Prostate gland (tissue), 2 donors: ENCODE measurements around the gene HARS1. TPM values are rescaled to one million over a fixed set of nuclear protein-coding genes. Genes with fewer than 3 reads are reported as not detected.
A peak's percentile ranks its signal among the peaks of the same experiment; 100 is the strongest.

ENCODE experiments used
- DNase-seq: peaks from one replicate; pipeline ENCODE4 v3.0.0-alpha.2; 2019; ENCODE audit warnings: low spot score
- H3K27ac ChIP-seq, 2 donors: fragments of 200-600 bp; sonication (generic); 2 replicates each; pipeline ENCODE4 v1.5.1; 2017 to 2019
- H3K27me3 ChIP-seq: fragments of 200-600 bp; sonication (generic); replicated peaks from 2 replicates; pipeline ENCODE4 v1.5.1; 2019; ENCODE audit not compliant: insufficient read depth
- H3K36me3 ChIP-seq, 2 donors: fragments of 200-600 bp; sonication (generic); 1 replicate in 1 of 2; 2 replicates in 1 of 2; pipeline versions ENCODE4 v1.5.1 to v1.8.1; 2017 to 2019
- H3K4me1 ChIP-seq: fragments of 200-600 bp; sonication (generic); replicated peaks from 2 replicates; pipeline ENCODE4 v1.5.1; 2019
- H3K4me3 ChIP-seq, 2 donors: fragments of 200-600 bp; sonication (generic); 2 replicates each; pipeline ENCODE4 v1.5.1; 2017 to 2019
- H3K9me3 ChIP-seq: fragments of 200-600 bp; sonication (generic); 2 replicates; pipeline ENCODE4 v1.5.1; 2017
- CTCF ChIP-seq, 4 experiments: fragments of 200-600 bp in 2 of 4; fragments of 450-650 bp in 2 of 4; sonication (generic) in 2 of 4; IDR thresholded peaks; 1 replicate in 3 of 4; 2 replicates in 1 of 4; pipeline ENCODE4 v1.5.1; 2016 to 2019; ENCODE audit warnings: antibody characterized with exemption in 4 of 4, mild to moderate bottlenecking in 2 of 4, moderate library complexity in 2 of 4
- POLR2A ChIP-seq: fragments of 450-650 bp; IDR thresholded peaks from one replicate; pipeline ENCODE4 v1.6.1; 2016; ENCODE audit warnings: antibody characterized with exemption, mild to moderate bottlenecking
- POLR2AphosphoS5 ChIP-seq: sonication (generic); formaldehyde crosslinking; IDR thresholded peaks from one replicate; pipeline ENCODE4 v1.6.1; 2017; ENCODE audit warnings: antibody characterized with exemption
- WGBS: methylation state at CpG from one replicate; pipeline ENCODE4 v1.1.5; 2018; 5-methylcytosine and 5-hydroxymethylcytosine counted together
- intact Hi-C: fragments of 100-400 bp; cut with DNase I; formaldehyde crosslinking; loops from one replicate; pipeline ENCODE4 v1.14.2; 2022
- total RNA-seq, 2 donors: library from RNA; depleted of rRNA; stranded (reverse); fragments of >200 nt; gene quantifications; one replicate each; pipeline ENCODE4 v1.1.0, GENCODE V29; 2016

HARS1 gene
- total RNA-seq, 2 donors from 2014 or later = 37.3 to 54.3 TPM

- Histone ChIP-seq H3K9me3 (no peaks in the 10 kb centered on the region), H3K27ac (no peak overlapping the region), H3K4me3 (no peak overlapping the region), H3K36me3 (peaks cover 14 to 30% of the 10 kb centered on the region in 2 donors), H3K4me1 (peaks cover 6% of the 10 kb centered on the region), H3K27me3 (no peaks in the 10 kb centered on the region)
- intact Hi-C loops = no loop called here
- TF ChIP-seq POLR2AphosphoS5 (no peak), POLR2A (no peak)
- DNase-seq = no peak
- WGBS = 81% methylated on average over 4 of the region's 4 CpGs
These were observed 5.8 kb upstream of the HARS1 start for GRCh38 chr5:140696891-140697492.

- H3K9me3 ChIP-seq = no peaks in the 10 kb centered on the region
- intact Hi-C loops = no loop called here
- no peak for DNase-seq
- H3K4me3 ChIP-seq = no peak overlapping the region
- H3K4me1 ChIP-seq = no peaks in the 10 kb centered on the region
- peaks cover 14 to 30% of the 10 kb centered on the region in 2 donors for H3K36me3 ChIP-seq
- no peak overlapping the region for H3K27ac ChIP-seq
- TF ChIP-seq POLR2A = no peak
- no peak for TF ChIP-seq POLR2AphosphoS5
- no peak for TF ChIP-seq CTCF (IDR thresholded peaks at IDR 0.05)
- no peaks in the 10 kb centered on the region for H3K27me3 ChIP-seq
- 82% methylated on average over 5 of the region's 5 CpGs for WGBS
These were observed 3.1 kb upstream of the HARS1 start for GRCh38 chr5:140694276-140694675.

GRCh38 chr5:140690376-140690932 is 716 bp downstream of the HARS1 start:
- intact Hi-C loops = no loop called here
- peak overlapping the region; percentile 56 to 66 for H3K27ac ChIP-seq
- H3K4me1 ChIP-seq = no peaks in the 10 kb centered on the region
- WGBS = 56% methylated on average over 8 of the region's 8 CpGs
- DNase-seq = no peak
- peak overlapping the region; percentile 49 to 54 for H3K4me3 ChIP-seq
- TF ChIP-seq POLR2A = no peak
- peaks cover 0 to 6% of the 10 kb centered on the region in 2 donors for H3K36me3 ChIP-seq
- no peaks in the 10 kb centered on the region for H3K9me3 ChIP-seq
- H3K27me3 ChIP-seq = no peaks in the 10 kb centered on the region

- no peak for DNase-seq
- intact Hi-C loops = no loop called here
- peaks cover 0 to 18% of the 10 kb centered on the region in 2 donors for H3K36me3 ChIP-seq
These were observed 12.2 kb downstream of the HARS1 start for GRCh38 chr5:140678993-140679392.

GRCh38 chr5:140677947-140678346 is 13.2 kb downstream of the HARS1 start:
- WGBS = 98% methylated on average over 3 of the region's 3 CpGs
- Histone ChIP-seq H3K4me3 (no peak overlapping the region), H3K9me3 (no peaks in the 10 kb centered on the region), H3K4me1 (no peaks in the 10 kb centered on the region), H3K27me3 (no peaks in the 10 kb centered on the region), H3K36me3 (peaks cover 0 to 18% of the 10 kb centered on the region in 2 donors), H3K27ac (no peak overlapping the region)
- TF ChIP-seq CTCF (IDR thresholded peaks at IDR 0.05) (no peak), POLR2A (no peak), POLR2AphosphoS5 (no peak)
- intact Hi-C loops = no loop called here
- DNase-seq = no peak

More at GRCh38 chr5:140678993-140679392, 12.2 kb downstream of the HARS1 start:
- Histone ChIP-seq H3K27me3 (no peaks in the 10 kb centered on the region), H3K4me1 (no peaks in the 10 kb centered on the region), H3K4me3 (no peak overlapping the region), H3K27ac (no peak overlapping the region), H3K9me3 (no peaks in the 10 kb centered on the region)
- TF ChIP-seq POLR2AphosphoS5 (no peak), CTCF (IDR thresholded peaks at IDR 0.05) (no peak), POLR2A (no peak)
- WGBS = 97% methylated on average over 7 of the region's 7 CpGs

- no peak for TF ChIP-seq CTCF (IDR thresholded peaks at IDR 0.05)
- no peaks in the 10 kb centered on the region for H3K27me3 ChIP-seq
- H3K9me3 ChIP-seq = no peaks in the 10 kb centered on the region
- intact Hi-C loops = no loop called here
- no peak overlapping the region for H3K4me3 ChIP-seq
- no peak for DNase-seq
- no peaks in the 10 kb centered on the region for H3K4me1 ChIP-seq
- no peak overlapping the region for H3K27ac ChIP-seq
- H3K36me3 ChIP-seq = peaks cover 0 to 22% of the 10 kb centered on the region in 2 donors
- 91% methylated on average over 4 of the region's 4 CpGs for WGBS
These were observed 16.5 kb downstream of the HARS1 start for GRCh38 chr5:140674629-140675028.
